ENCODE results near the gene SCML2.
"Not testable (repeated sequence)": the region's sequence is repeated elsewhere in the genome, so short reads cannot be mapped to it uniquely, and the experiment has no call there.

SCML2 gene

DNA sequence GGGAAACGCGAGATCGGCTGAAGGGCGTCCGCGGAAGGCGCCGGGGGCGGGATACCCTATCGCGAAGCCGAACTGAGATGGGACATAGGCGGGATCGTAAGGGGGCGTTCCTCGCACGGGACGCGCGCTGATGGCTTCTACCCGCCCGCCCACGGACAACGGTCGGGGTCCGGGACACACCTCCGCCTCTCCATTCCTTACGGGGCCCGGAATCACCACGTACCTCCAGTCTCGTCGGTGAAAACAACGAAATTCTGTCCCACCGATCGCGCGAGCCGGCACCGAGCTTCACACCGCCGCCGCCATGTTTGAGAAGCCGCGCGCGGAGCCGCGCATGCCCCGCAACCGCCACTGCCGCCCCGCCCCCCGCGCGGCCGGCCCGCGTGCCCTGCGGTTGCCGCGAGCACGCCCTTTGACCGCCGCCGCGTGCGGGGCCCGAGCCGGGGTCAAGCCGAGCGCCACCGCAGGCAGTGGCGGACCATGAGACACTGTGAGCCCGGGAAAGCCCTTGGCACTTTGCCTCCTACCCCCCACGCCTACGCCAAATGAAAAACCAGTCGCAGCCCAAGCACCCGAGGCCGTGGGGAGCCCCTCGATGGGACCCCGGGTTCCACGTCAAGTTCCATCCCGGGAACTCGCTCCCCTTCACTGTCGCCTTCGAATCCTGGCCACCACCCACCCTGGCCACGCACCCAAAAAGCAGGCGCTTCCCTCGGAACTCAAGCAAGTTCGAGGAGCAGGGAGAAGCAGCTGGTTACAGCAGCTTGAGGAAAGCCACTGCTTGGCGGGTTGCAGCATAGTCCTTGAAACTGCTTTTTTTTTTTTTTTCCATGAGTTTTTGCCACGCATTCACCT is at the start of gene SCML2:
Gene SCML2, minus strand, starts transcription at position 320 of the 855 bp plus-strand sequence. CDS start 20,617 bp downstream, outside the sequence.
- DNase-seq, result peak in 1 of 2 donors; percentile 19

DNA sequence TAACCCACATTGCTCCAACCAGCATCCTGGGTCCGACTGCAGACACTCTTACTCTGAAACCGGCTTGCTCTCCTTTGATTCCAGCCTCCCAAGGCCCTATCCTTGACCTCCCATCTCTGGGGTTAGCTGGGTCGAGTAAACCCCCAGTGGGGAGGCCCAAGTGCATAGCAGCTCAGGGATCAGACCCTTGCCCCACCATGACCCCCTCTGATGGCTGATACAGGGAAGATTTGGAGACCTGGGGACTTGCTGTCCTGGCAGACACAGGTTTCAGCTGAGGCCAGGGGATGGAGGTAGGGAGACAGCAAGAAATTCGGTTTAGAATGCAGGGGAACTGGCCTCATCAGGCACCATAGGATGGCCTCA is 47.3 kb upstream of the SCML2 start:
- no peak for DNase-seq

DNA sequence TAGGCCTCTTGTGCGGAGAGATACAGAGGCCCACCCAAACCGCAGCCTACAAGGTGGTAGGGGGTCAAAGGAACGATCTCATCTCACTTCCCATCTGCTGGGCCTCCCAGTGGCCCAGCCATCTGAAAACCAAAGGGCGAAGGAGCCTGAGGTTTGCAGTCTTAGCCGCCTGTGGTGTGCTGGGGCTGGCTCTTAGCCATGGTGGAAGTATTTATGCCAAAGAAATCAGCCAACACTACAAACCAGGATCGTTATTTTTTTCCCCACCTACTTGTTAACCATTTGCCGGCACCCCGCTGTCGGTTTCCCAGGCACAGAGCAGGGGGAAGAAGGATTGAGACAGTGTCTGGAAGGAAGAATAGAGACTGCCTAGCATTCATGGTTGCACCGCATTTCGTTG is 40.0 kb upstream of the SCML2 start:
- no peak for DNase-seq

DNA sequence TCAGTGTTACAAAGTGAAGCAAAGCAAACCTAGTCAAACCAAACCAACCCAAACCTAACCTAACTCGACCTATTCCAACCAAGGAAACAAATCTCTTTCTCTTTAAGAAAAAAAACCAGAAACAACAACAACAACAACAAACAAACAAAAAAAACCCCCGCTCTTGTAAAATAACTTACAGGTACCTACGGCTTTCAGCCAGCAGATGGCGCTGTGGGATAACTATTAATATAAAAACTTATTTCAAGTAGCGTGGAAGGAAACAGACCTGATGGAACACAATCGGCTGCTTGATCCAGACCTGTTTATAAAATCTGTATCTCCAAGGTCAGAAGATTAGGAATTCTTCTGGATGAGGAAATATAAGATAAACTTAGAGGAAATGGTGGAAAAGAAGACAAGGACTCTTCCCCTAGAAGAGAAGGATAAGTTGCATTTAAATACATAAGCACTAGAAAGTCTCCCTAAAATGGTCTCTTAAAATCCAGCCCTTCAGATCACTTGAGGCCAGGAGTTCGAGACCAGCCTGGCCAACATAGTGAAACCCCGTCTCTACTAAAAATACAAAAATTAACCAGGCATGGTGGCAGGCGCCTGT is 36.6 kb upstream of the SCML2 start:
- DNase-seq, result peak; percentile 61 to 70

DNA sequence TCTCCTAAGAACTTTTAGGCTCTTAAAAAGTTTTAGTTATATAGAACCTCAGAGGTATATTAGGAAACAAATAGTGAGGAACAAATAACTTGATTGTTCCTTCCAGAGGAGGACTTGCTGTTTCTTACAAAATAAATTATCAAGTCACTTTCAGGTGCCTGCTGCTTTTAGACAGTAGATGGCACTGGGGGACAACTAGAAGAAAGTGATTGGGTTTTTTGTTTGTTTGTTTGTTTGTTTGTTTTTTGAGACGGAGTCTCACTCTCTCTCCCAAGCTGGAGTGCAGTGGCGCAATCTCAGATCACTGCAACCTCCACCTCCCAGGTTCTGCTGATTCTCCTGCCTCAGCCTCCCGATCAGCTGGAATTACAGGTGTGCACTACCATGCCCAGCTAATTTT is 35.5 kb upstream of the SCML2 start:
- no peak for DNase-seq

DNA sequence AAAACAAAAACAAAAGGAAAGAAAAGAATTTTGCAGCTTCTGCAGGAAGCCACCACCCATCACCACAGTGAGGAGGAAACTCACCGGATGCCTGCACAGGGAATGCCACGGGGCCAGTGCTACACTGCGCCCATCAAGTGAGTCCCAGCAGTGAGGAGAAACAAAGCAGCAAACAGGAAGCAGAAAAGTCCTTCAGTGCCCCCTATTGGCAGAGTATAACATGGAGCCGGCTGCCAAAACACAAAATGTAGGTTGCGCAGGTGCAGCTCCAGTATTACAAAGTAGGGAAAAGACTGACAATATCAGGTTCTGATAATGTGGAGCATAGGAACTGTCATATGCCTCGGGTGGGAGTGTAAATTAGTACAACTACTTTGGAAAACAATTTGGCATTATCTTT is 23.3 kb upstream of the SCML2 start:
- peak; percentile 7 to 46 for DNase-seq

DNA sequence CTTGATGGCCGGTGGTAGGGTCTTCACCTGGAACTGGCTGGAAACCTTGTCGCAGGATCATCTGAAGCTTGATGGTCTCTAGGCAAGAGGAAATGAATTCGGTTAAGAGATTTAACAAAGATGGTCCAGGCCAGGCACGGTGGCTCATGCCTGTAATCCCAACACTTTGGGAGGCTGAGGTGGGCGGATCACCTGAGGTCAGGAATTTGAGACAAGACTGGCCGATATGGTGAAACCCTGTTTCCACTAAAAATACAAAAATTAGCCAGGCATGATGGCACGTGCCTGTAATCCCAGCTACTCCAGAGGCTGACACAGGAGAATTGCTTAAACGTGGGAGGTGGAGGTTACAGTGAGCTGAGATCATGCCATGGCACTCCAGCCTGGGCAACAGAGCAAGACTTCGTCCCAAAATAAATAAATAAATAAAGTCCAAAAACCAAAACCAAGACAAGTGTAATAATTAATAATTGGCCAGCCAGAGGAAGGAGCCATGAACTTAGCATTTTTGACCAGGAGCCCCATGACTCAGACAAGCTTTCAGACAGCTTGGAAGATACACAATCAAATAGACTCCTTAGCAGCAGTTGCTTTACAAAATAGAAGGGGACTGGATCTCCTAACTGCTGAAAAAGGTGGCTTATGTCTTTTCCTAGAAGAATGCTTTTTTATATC is 20.8 kb upstream of the SCML2 start:
- not testable (repeated sequence) for DNase-seq

DNA sequence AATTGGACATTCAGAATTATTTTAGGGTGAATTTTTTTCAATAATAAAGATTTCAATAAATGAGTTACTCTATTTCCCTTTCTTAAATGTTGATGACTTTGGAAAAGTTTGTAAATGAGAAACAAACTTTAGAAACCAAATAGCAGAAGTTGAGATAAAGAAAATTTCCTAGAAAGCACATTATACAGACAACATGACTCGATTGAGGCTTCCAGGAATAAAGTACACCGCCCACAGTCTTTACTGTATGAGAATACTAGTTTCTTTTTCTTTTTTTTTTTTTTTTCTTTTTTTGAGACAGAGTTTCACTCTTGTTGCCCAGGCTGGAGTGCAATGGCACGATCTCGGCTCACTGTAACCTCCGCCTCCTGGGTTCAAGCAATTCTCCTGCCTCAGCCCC is 14.6 kb upstream of the SCML2 start:
- not testable (repeated sequence) for DNase-seq

GRCh38 chrX:18368402-18368801 is 13.9 kb upstream of the SCML2 start:
- DNase-seq, result no peak

DNA sequence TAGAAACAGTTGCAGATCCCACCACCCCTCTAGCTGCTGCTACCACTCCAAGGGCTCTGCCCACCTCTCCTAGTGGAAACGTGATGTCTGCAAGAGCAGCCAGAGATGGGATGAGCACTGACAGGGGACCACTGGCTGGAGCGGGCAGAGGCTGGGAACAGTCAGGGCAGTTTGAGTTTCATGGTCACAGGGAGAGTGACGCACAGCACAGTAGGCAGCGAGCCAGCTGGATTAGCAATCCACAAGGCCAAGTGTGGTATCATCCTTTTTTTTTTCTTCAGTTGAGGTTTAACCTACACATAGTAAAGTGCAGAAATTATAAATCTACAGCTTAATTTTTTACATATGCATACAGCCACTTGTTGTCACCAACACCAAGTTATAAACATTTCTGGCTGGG is 6.4 kb upstream of the SCML2 start:
- no peak for DNase-seq

- peak in 1 of 2 donors; percentile 11 for DNase-seq
These were observed 538 bp downstream of the SCML2 start for GRCh38 chrX:18353931-18354368.

GRCh38 chrX:18351784-18352183 is 2.7 kb downstream of the SCML2 start:
- no peak for DNase-seq

DNA sequence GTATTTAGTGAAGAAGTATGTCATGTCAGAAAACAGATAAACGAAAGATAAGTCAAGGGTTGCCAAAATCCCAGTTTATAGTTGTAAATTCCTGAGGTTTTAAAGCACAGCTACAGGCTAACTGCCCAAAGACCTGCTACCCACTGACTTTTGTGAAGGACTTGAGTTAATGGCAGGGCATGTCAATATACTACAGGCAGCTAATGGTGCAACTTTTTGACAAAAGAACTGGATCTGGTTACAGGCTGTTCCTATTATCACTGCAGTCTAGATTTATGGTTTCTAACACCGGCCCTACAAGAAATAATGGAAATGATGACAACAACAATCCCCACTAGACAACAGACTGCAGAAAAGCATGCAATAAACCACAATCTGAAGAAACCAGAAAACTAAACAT is 6.4 kb downstream of the SCML2 start:
- no peak for DNase-seq

DNA sequence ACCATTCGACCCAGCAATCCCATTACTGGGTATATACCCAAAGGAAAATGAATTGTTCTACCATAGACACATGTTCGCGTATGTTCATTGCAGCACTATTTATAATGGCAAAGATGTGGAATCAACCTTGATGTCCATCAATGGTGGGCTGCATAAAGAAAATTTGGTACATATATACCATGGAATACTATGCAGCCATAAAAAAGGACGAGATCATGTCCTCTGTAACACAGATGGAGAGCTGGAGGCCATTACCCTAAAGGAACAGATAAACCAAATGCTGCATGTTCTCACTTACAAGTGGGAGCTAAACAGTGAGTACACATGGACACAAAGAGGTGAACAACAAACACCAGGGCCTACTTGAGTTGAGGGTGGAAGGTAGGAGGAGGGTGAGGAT is 45.1 kb downstream of the SCML2 start:
- no peak for DNase-seq

GRCh38 chrX:18297251-18297650 is 57.2 kb downstream of the SCML2 start:
- DNase-seq, result no peak

DNA sequence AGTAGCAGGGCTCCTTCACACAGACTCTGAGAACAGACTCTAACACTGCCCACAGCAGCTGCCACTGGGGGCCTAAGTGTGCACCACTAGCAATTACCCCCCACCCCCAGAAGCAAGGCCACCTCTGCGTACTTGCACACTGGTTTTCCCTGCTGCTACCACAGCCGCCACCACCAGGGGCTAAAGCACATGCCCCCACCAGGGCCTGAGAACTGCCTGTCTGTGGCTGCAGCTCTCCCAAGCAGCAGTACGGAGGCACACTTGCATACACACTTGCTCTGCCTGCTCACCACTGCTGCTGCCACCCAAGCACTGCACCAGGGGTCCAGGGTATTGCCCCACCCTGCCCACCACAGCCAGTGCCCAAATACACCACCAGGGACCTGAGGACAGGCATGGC is 59.6 kb downstream of the SCML2 start:
- no peak for DNase-seq

GRCh38 chrX:18291006-18291545 is 63.4 kb downstream of the SCML2 start:
- no peak for DNase-seq

- DNase-seq, result no peak
These were observed 64.3 kb downstream of the SCML2 start for GRCh38 chrX:18290200-18290599.

- no peak for DNase-seq
These were observed 65.8 kb downstream of the SCML2 start for GRCh38 chrX:18288716-18289115.

- DNase-seq, result no peak
These were observed 68.1 kb downstream of the SCML2 start for GRCh38 chrX:18286322-18286831.

DNA sequence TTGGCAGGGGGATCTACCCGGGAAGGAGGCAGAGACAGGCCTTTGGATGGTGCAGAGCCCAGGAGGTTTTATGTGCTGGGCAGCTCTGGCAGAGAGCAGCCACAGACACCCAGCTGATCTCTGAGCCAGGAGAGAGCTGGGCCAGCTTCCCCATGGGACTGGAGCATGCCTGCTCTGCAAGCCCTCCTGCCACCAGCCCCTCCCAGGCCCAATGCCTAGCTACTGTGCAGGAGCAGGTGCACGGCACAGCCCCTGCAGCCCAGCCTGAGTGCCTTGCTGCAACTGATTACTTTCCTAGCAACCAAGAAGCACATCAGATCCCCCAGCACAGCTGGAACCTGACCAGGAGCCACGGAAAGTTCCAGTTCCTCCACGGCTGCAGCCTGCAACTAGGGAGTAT is 76.0 kb downstream of the SCML2 start:
- no peak for DNase-seq

- no peak for DNase-seq
These were observed 82.3 kb downstream of the SCML2 start for GRCh38 chrX:18272222-18272621.

GRCh38 chrX:18271725-18272124 is 82.8 kb downstream of the SCML2 start:
- DNase-seq, result no peak

Data from CD4-positive, alpha-beta T cell treated with Interferon alpha-2 for 1 hour (primary cell).